KOPT-K1 (cell line): ENCODE data around the gene NRCAM.

Experiments used
- H3K27ac ChIP-seq: fragments of 200-600 bp; sonication (generic); 2 replicates; pipeline ENCODE4 v1.5.1; 2016; ENCODE audit warnings: antibody characterized with exemption, mild to moderate bottlenecking, low read depth, low read length; ENCODE audit not compliant: poor library complexity, severe bottlenecking
- H3K36me3 ChIP-seq: fragments of 200-600 bp; sonication (generic); 2 replicates; pipeline ENCODE4 v1.5.1; 2017; ENCODE audit warnings: antibody characterized with exemption, mild to moderate bottlenecking, low read length, moderate library complexity; ENCODE audit not compliant: insufficient read depth
- H3K9me3 ChIP-seq: fragments of 200-600 bp; sonication (generic); 2 replicates; pipeline ENCODE4 v1.5.1; 2017; ENCODE audit warnings: antibody characterized with exemption, low read length, mild to moderate bottlenecking; ENCODE audit not compliant: insufficient read depth, poor library complexity, severe bottlenecking

The NRCAM gene

GRCh38 chr7:108451296-108451848, 4.9 kb downstream of the NRCAM start:
- no peak overlapping the region for H3K27ac ChIP-seq

GRCh38 chr7:108450160-108450559, 6.1 kb downstream of the NRCAM start:
- H3K27ac ChIP-seq, result no peak overlapping the region
- no peaks in the 10 kb centered on the region for H3K9me3 ChIP-seq
- no peaks in the 10 kb centered on the region for H3K36me3 ChIP-seq

More at GRCh38 chr7:108451296-108451848, 4.9 kb downstream of the NRCAM start:
- Histone ChIP-seq H3K36me3 (no peaks in the 10 kb centered on the region), H3K9me3 (no peaks in the 10 kb centered on the region)

GRCh38 chr7:108449521-108449920, 6.7 kb downstream of the NRCAM start:
- no peaks in the 10 kb centered on the region for H3K9me3 ChIP-seq
- no peak overlapping the region for H3K27ac ChIP-seq
- no peaks in the 10 kb centered on the region for H3K36me3 ChIP-seq

- Histone ChIP-seq H3K27ac (no peak overlapping the region), H3K9me3 (no peaks in the 10 kb centered on the region), H3K36me3 (no peaks in the 10 kb centered on the region)
These were observed 7.4 kb downstream of the NRCAM start for GRCh38 chr7:108448584-108449505.

- Histone ChIP-seq H3K27ac (no peak overlapping the region), H3K36me3 (no peaks in the 10 kb centered on the region), H3K9me3 (no peaks in the 10 kb centered on the region)
These were observed 14.1 kb downstream of the NRCAM start for GRCh38 chr7:108442039-108442568.

- Histone ChIP-seq H3K27ac (no peak overlapping the region), H3K9me3 (no peaks in the 10 kb centered on the region), H3K36me3 (no peaks in the 10 kb centered on the region)
These were observed 14.8 kb downstream of the NRCAM start for GRCh38 chr7:108441392-108441955.

- Histone ChIP-seq H3K9me3 (no peaks in the 10 kb centered on the region), H3K36me3 (no peaks in the 10 kb centered on the region), H3K27ac (no peak overlapping the region)
These were observed 15.6 kb downstream of the NRCAM start for GRCh38 chr7:108440613-108441012.

GRCh38 chr7:108436906-108437305, 19.3 kb downstream of the NRCAM start:
- H3K9me3 ChIP-seq, result no peaks in the 10 kb centered on the region
- no peaks in the 10 kb centered on the region for H3K36me3 ChIP-seq
- no peak overlapping the region for H3K27ac ChIP-seq

- H3K9me3 ChIP-seq, result no peaks in the 10 kb centered on the region
- H3K27ac ChIP-seq, result no peak overlapping the region
- no peaks in the 10 kb centered on the region for H3K36me3 ChIP-seq
These were observed 22.2 kb downstream of the NRCAM start for GRCh38 chr7:108434010-108434409.

GRCh38 chr7:108431099-108431498, 25.1 kb downstream of the NRCAM start:
- no peak overlapping the region for H3K27ac ChIP-seq
- no peaks in the 10 kb centered on the region for H3K36me3 ChIP-seq
- H3K9me3 ChIP-seq, result no peaks in the 10 kb centered on the region

- Histone ChIP-seq H3K36me3 (no peaks in the 10 kb centered on the region), H3K9me3 (no peaks in the 10 kb centered on the region), H3K27ac (no peak overlapping the region)
These were observed 25.6 kb downstream of the NRCAM start for GRCh38 chr7:108430664-108431063.

- H3K9me3 ChIP-seq, result no peaks in the 10 kb centered on the region
- H3K27ac ChIP-seq, result no peak overlapping the region
- H3K36me3 ChIP-seq, result no peaks in the 10 kb centered on the region
These were observed 28.5 kb downstream of the NRCAM start for GRCh38 chr7:108427766-108428165.

GRCh38 chr7:108425714-108426275, 30.4 kb downstream of the NRCAM start:
- no peaks in the 10 kb centered on the region for H3K36me3 ChIP-seq
- H3K27ac ChIP-seq, result no peak overlapping the region

GRCh38 chr7:108424013-108424412, 32.2 kb downstream of the NRCAM start:
- Histone ChIP-seq H3K9me3 (no peaks in the 10 kb centered on the region), H3K27ac (no peak overlapping the region), H3K36me3 (no peaks in the 10 kb centered on the region)

More at GRCh38 chr7:108425714-108426275, 30.4 kb downstream of the NRCAM start:
- no peaks in the 10 kb centered on the region for H3K9me3 ChIP-seq
